ENCODE results near the gene FAM135A.

FAM135A gene

DNA sequence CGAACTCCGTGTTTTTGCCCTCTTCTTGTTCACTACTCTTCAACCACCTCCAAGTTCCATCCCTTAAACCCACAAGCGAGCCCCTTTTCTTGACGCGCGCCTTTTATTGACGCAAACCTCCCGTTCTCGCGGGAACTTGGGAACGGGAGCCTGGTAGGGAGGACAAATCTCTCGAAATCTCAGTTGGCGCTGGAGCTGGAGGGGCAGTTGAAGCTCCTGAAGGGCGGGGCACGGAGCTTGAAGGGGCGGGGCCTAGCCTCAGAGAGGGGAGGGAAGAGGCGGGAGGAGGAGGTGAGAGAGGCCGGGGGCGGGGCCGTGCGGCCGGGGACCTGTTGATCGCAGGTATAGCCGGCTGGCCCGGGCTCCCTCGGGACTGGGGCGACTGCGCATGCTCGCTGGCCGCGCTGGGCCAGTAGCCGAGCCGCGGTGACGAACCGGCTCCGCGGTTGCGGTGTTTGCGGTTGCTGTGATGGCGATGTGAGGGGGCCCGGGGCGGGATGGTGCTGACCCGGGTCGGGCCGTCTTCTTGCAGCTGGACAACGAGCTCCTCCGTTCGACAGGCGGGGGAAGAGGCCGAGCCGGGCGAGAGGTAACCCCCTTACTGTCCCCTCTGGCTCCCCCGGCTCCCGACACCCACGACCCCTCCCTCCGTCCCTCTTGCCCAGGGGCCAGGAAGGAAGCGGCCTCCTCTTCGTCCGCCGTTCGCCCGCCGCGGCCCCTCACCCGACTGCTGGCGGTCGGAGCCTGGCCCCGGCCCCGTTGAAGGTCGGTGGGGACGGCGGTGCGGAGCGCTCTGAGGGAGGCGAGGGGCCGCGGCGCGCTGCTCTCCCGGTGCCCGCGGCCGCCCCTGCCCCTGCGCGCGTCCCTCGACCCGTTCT lies at the start of gene FAM135A:
Gene FAM135A (plus strand): TSS at position 395 of the 878 bp plus-strand sequence. CDS start 14,835 bp downstream, outside the sequence.
- peak; percentile 81 to 89 for DNase-seq (ENCODE audit: low read depth in 2 of 2)

DNA sequence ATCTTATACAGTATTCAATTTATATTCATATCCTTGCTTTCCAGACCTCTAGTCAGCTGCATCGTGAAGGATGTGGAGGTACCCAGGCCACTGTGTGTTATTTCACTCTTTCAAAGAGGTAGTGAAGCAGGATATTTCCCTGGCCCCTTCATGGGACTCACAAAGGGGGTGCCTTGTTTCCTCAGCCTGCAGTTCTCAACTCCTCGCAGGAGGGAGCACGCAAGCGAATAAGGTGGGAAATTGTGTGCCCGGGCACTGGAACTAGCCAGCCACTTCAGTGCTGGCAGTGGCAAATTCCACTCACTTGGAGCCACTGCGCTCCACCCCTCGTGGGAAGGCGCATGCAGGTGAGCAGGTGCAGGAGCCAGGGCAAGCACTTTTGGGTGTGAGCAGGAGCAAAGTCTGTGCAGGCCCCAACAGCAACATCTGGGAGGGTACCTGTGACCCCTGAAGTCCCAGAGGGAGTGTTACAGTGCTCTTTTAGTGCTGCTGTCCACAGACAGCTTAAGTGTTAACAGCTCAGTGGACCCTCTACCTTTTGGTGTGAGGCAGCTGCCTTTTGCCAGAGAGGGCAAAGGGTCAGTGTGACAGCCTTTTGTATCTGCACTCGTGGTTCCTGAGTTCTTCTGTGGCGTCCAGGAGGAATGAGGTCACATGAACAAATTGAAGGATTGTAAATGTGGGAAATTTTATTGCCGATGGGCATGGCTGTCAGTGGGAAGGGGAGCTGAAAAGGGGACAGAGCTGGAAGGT lies 49.4 kb upstream of the FAM135A start:
- DNase-seq (ENCODE audit: low read depth in 2 of 2): no peak

DNA sequence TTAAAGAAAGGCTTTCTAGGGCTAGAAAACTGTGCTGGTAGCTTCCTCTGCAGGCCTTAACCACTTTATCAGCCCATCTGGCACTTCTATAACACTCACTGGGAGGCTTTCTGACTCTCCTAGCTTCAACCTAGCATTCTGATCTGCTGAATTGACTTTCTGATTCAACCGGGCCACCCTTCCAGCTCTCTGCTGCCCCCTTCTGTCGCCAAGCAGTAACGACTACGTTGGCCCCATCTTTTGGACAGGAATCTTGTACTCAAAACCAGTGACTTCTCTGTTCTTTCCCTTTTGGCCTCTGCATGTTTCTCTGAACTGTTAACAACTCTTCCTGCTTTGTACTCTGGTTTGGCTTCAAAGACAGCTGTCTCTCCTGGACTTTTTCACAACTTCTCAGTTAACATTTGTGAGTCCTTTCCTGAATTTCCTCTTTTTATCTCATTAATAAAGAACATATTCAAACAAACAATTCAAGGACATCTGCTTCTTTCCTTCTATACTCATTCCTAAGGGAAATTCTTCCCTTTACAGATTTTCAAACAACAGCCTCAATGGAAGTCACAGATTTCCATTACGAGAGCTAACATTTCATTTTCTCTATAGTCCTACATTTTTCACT lies 43.9 kb upstream of the FAM135A start:
- peak; percentile 15 to 31 for DNase-seq (ENCODE audit: low read depth in 2 of 2)

DNA sequence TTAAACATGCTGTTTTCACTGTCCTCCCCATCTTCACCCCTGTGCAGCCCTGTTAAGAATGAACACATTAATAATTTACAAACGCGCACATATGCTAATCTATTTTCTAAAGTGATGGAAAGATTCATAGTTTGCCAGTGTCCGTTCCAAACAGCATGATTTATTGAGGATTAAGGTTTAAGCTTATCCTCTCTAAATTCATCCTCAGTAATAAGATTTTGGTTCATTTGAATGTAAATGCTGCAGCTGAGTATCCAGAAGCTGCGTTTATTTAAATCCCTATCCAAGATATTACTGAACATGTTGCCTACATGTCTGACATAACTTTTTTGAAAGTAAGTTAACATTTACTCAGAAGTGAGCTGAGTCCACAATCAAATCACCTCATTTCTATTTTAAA lies 42.8 kb upstream of the FAM135A start:
- DNase-seq (ENCODE audit: low read depth in 2 of 2): no peak

DNA sequence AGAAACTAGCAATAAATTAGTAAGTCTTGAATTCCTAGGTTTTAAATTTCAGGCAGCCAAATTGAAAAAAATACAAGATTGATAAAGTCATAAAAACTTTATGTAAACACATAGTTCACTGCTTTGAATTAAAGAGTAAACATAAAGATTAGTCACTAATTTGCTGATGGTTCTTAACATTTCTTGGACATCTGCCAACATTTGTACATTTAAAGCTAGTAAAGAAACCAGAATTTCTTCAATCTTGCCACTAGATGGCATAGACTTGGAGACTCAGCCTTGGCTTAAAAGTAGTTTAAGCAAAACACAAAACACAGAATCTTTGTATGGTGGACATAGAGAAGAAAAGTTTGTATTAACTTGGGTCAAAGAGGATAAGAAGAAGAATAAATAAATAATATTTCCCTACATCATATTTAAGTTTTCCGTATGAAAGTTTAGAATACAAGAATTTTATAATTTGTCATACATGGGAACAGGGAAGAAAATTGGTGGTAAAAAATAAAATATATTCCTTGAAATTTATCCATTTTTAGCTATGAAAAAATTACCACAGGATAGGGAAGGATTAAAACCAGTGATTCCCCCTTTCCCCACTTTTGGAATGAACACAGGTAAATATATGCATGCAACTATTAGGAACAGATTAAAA lies 41.7 kb upstream of the FAM135A start:
- DNase-seq (ENCODE audit: low read depth in 2 of 2): no peak

DNA sequence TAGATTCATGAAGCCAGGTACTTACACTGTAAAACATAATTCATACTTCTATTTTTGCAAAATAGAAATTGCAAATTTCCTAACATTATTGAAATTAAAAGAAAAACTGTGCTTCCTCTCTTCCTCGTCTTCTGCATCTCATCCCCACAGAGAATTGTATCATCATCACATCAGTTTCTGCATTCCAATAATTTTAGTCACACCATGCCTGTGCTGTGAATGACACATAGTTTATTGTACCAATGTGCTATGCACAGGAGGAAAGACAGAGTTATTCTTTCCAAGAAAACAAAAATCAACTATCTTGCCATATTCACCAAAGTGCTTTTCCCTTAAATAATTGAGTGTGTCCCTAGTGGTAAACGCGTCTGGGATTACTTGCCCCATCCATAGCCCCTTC lies 38.1 kb upstream of the FAM135A start:
- DNase-seq (ENCODE audit: low read depth in 2 of 2): no peak

DNA sequence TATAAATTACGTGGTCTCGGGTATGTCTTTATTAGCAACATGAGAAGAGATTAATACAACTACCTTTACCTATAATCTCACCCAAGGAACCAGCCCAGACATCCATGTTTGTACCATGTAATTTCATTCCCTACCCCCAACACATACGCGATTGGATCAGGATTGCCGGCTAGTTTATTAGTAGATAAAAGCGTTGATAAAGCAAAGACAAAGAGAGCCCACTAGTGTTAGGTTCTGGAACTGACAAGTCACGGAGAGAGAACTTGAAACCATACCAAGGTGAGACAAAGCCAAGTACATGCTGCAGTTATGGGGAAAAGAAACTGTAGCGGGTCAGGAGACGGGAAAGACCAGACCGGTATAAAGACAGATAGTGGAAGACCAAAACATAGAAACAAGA lies 37.4 kb upstream of the FAM135A start:
- DNase-seq (ENCODE audit: low read depth in 2 of 2): no peak

DNA sequence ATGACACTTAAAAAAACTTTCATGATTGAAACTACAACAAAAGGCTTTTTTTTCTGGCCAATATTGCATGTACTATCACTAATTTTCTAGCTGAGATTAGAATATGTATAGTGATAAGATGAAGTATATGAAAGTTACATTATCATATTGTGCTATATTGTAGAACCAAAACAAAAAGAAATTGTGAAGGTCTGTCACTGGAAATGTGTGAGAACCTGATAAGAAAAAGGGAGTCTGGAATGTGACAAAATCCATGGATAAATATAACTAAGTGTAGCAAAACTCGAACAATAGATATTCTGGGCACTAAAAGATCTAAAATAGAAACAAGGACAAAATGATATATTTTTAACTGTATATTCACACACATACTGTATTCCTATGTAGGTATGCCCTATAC lies 36.7 kb upstream of the FAM135A start:
- no peak for DNase-seq (ENCODE audit: low read depth in 2 of 2)

DNA sequence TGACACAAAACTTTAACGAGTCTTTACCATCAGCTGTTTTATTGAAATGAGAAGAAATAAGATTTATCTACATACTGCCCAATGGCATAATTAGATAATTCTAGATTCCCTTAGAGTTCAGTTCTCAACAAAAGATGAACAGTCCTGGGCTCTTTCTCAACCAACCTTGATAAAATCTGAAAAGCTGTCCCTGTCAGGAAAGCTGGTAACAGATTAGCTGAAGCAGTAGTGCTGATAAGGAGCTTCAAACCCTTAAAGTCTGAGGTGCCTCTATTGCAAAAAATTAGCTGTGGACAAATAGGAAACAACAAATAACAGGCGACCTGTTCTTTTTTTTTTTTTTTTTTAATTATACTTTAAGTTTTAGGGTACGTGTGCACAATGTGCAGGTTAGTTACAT lies 35.9 kb upstream of the FAM135A start:
- DNase-seq (ENCODE audit: low read depth in 2 of 2): no peak

DNA sequence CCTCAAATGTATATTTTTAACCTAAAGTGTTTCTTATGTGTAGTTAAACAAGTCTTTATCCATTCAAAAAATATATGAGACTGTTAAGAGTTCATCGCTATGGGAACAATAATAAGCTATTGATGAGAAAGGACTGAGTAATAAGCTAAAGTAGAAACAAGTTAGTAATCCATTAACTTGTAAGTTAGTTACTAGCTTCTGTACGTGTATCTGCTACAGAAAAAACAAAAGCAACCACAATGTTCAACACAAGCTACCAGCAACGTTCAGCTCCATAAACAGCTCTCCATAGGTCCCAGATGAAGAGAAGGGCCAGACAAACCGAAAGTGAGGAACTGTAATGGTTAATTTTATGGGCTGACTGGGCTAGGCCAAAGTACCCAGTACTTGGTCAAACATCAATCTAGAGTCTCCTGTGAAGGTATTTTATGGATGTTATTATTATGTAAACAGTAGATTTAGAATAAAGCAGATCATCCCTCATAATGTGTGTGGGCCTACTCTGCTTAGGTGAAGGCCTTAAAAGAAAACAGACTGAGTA lies 33.8 kb upstream of the FAM135A start:
- DNase-seq (ENCODE audit: low read depth in 2 of 2): no peak

DNA sequence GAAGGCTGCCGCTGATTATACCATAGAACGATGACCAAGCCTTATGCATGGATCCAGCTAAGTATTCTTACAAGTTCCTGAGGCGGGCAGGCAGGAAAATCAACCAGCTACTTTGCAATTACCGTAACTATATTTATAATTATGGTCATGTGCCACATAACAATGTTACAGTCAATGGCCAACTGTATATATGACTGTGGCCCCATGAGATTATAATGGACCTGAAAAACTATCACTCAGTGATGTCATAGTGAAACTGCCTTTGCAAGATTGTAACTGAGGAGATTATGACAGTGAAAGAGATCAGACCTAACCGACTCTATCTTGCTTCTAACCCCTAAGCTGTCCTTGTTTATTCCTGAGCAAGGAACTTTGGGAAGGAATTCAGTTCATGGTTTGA lies 33.1 kb upstream of the FAM135A start:
- no peak for DNase-seq (ENCODE audit: low read depth in 2 of 2)

DNA sequence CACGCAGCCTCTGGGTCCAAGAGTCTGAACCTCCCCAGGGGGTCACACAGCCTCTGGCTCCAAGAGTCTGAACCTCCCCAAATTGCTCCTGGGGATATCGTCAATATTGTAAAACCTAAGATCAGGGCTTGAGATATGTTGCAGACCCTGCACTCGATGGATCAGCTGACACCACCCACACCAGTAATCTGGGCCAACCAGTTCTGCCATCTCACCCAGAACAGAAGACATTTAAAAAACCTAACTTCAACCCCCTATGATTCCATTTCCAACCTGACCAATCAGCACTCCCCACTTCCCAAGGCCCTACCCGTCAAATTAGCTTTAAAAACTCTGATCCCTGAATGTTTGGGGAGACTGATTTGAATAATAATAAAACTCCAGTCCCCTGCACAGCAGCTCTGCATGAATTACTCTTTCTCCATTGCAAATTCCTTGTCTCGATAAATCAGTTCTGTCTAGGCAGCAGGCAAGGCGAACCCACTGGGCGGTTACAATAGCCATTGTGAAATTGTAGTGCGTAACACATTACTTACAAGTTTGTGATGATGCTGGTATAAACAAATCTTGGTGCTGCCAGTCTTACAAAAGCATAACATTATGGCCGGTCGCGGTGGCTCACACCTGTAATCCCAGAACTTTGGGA lies 32.4 kb upstream of the FAM135A start:
- no peak for DNase-seq (ENCODE audit: low read depth in 2 of 2)

DNA sequence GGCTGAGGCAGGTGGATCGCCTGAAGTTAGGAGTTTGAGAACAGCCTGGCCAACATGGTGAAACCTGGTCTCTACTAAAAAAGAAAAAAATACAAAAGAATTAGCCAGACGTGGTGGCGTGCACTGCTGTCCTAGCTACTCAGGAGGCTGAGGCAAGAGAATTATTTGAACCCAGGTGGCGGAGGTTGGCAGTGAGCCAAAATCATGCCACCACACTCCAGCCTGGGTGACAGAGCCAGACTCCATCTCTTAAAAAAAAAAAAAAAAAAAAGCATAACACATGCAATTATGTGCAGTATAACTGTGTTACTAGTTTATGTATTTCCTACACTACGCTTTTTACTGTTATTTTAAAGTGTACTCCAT lies 31.9 kb upstream of the FAM135A start:
- no peak for DNase-seq (ENCODE audit: low read depth in 2 of 2)

DNA sequence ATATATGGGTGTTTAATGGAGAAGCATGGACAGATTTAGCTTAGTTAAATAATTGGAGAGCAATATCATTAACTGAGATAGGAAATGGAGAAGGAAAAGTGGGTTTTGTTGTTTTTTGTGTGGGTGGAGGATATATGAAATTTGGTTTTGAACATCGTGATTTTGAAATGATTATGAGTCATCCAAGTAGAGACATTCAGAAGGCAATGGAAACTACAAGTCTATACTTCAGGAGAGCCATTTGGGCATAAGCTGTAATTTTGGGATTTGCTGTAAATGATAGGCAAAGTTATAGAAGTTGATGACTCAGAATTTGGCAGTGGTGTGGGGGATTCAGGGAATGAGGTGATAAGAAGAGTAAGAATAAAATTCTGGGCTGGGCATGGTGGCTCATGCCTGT lies 27.4 kb upstream of the FAM135A start:
- DNase-seq (ENCODE audit: low read depth in 2 of 2): no peak

DNA sequence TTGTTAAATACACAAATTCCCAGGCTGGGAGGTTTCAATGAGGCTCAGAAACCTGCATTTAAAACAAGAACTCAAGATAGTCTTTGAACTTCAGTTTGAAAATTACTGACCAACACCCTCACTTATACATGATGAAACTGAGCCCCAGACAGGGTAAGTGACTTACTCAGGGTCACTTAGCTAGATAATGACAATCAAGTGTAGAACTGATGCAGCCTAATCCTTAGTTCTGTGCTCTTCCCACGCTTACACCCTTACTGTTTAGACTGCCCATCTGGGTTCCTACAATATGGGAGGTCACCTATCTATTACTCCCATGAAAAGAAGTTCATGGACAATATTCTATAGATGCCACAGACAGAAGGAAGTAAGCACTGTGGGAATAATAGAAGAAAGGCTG lies 24.5 kb upstream of the FAM135A start:
- no peak for DNase-seq (ENCODE audit: low read depth in 2 of 2)

DNA sequence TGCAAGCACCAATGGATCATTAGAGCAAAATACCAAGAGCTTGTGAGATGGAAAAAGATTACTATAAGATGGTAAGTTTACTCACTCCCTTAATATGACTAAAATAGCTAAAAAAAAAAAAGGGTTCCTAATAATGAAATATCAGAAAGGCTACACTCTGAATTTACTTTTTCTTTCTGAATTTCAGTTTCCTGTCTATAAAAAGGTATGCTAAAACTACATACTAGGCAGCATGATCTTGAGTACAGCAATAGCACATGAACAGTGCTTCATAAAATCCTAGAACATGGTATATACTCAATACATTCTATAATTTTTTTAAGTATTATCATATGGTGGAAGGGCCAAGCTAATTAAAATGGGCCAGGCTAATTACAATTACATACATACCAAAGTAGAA lies 24.0 kb upstream of the FAM135A start:
- no peak for DNase-seq (ENCODE audit: low read depth in 2 of 2)

DNA sequence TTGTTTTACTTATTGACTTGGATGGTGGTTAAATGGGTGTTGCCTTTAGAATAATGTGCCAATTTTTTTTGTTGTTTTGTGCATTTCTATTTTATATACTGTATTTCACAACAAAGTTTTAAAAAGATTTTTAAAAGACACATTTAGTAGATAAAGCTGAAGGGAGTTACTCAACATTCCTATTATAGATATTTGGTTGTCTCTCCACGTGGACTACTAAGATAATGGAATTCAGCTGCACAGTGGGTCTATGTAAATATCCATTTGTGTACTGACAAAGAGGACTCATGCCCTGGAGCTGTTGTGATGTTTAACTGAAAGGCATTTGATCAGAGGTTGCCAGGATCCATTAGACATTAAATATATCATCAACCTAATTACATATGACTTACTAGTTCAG lies 23.2 kb upstream of the FAM135A start:
- no peak for DNase-seq (ENCODE audit: low read depth in 2 of 2)

DNA sequence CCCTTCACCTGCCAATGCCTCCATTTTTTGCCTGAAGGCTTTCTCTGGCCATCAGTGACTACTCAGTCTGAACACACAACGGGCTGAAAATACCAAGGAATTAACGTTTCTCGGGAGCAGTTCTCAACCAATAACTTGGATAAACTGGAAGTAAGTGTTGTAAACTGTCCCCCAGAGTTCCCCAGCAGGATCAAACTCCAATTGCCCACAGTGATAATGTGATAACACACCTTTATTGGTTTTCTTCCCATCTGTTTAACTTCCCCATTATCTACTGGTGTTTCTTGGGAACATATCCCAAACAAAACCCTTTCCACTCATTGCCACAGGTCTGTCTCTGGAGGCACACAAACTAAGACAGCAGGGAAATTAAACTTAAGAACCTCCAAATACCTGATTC lies 21.8 kb upstream of the FAM135A start:
- DNase-seq (ENCODE audit: low read depth in 2 of 2): no peak

DNA sequence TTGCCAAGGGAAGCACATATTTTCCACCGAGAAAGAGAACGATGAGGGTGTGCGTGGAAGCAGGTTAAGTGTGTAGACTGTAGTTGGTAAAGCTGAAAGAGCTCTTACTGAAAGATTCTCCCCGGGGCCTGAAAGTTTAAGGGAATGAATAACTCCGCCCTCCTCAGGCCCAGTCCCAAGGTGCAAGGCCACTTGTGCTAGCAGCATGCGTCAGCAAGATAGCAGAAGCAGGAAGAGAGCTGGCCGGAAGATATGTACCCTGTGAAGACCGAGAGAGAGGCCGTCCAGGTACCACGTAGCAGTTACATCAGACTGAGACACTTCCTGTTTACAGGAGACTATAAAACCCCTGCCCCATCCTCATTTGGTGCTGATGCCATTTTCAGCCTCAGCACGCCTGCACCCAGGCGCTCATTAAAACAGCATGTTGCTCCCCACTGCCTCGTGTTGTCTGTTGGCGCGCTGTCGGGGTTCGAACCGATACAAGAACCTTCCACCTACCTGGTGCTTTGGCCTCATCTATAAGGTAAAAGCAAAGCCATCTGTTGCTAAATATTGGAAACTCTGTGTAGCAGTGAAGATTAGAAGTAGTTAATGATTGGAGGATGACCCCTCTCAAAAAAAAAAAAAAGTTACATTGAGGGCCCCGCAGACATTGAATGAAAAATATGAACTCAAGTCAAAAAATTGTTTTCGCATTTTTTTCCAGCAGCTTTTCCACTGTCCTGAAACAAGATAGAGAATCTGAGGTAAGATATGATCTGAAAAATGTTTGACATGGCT lies 18.6 kb upstream of the FAM135A start:
- no peak for DNase-seq (ENCODE audit: low read depth in 2 of 2)

DNA sequence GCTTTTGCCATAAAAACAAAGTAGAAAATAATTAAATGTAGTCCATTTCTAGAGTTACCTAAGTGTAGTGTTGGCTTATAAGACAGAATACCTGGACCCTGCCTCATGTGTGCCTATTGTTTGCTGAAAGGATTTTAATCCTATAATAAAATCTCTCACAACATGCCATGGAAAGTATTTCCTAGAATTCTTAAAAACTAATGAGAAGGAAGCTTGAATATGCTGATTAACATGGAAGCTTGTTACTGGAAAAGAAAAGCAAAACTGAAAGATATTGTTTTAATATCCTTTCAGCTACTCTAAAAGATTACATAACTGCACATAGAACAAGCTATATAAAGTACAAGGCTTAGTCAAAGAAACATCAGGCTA lies 18.0 kb upstream of the FAM135A start:
- DNase-seq (ENCODE audit: low read depth in 2 of 2): no peak

DNA sequence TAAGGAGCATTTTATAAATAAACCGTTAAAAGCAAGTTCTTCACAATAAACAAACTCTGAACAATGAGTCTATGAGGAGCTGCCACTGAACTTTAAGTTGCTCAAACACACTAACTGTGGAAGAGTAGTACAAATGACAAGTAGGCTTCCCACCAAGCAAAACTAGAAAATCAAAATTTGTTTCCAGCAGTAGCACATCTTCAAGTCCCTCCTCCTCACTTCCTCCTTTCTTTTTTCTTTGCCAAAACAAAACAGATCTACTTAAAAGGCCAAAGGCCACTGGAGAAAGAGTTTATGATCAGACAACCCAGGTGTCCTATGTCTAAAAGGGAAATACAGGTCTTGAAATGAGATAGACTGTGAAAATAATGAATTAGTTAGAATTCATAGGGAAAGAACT lies 17.1 kb upstream of the FAM135A start:
- no peak for DNase-seq (ENCODE audit: low read depth in 2 of 2)
